ENCODE measurements around the gene EEF2KMT. TPM values are rescaled to one million over a fixed set of nuclear protein-coding genes. Genes with fewer than 3 reads are reported as not detected.

The EEF2KMT gene
- total RNA-seq, 1 donor from 2014 or later = 25.1 TPM

DNA sequence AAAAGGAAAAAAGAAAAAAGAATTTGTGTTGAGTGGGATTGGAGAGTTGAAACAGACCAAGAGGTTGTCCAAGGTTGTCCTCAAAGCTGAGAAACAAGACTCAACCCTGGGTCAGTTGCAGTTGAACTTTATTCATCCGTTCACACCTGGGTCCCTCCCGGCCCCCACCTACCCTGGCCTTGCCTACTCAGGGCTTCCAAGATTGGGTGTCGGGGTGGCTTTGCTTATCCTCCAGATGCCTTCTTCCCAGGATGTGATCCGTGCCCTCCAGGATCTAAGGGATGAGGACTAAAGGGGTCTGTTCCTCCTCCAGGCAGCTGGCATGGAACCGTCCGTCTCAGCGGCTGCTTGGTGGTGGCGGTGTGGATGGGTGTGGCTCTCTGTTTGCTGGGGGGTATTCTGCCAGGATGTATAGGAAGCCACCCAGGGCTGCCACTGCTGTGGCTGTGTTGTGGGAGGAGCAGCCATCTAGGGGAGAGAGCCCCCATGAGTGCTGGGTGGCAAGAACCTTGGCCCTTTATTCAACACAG is 53.5 kb downstream of the EEF2KMT start:
- no peak for DNase-seq (ENCODE audit: low read depth)

DNA sequence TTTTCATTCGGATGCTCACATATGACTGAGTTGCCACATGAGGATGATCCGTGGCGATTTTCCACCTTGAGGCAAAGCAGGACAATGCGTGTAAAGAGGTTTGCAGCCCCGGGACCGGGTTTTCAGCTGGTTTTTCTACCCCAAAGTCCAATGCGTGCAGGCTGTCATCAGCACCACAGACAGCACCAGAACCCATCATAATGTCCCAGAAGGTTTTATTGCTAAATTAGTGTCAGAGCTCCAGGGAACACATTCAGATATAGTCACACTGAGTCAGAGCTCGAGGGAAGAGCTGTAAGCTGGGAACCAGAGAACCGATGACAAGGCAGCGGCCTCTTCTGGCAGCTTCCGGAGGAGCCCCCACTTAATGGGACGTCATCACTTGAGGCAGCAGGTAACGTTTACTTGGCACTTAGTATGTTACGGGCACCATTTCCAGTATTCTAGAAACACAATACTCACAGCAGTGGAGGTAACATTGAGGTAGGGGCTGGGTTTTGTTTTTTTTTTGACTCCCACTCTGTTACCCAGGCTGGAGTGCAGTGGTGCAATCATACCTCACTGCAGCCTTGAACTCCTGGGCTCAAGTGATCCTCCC is 54.9 kb downstream of the EEF2KMT start:
- DNase-seq (ENCODE audit: low read depth) = peak; percentile 14

DNA sequence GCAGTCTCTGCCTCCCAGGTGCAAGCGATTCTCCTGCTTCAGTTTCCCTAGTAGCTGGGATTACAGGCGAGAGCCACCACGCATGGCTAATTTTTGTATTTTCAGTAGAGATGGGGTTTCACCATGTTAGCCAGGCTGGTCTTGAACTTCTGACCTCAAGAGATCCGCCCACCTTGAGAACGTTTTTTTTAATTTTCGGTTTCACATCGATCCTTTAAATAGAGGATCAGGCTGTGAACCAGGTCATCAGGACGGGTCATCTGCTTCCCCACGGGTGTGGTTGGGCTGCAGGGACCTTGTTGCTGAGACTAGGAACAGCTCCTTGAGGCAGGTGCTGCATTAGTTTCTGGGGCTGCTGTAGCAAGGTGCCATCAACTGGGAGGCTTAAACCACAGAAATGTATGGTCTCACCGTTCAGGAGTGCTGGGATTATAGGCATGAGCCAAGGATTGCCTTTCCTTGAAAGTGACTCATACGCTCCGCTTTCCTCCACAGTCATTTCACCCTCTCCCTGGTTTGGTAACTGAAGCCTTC is 55.9 kb downstream of the EEF2KMT start:
- DNase-seq (ENCODE audit: low read depth) = peak; percentile 47

DNA sequence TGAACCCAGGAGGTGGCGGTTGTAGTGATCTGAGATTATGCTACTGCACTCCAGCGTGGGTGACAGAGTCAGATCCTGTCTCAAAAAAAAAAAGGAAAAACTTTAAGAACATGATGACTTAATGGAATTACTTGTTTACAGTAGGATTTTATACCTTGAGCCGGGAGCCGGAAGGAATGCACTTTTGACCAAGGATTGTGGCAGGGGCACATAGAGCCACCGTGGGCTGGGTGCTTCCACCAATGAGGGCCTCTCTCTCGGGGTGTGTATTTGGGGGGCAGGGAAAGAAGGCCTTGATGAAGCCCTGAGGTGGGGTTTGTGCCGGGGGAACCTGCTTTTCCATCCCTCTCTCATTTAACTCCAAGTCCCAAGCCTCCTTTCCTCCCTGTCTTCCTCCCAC is 57.1 kb downstream of the EEF2KMT start:
- no peak for DNase-seq (ENCODE audit: low read depth)

DNA sequence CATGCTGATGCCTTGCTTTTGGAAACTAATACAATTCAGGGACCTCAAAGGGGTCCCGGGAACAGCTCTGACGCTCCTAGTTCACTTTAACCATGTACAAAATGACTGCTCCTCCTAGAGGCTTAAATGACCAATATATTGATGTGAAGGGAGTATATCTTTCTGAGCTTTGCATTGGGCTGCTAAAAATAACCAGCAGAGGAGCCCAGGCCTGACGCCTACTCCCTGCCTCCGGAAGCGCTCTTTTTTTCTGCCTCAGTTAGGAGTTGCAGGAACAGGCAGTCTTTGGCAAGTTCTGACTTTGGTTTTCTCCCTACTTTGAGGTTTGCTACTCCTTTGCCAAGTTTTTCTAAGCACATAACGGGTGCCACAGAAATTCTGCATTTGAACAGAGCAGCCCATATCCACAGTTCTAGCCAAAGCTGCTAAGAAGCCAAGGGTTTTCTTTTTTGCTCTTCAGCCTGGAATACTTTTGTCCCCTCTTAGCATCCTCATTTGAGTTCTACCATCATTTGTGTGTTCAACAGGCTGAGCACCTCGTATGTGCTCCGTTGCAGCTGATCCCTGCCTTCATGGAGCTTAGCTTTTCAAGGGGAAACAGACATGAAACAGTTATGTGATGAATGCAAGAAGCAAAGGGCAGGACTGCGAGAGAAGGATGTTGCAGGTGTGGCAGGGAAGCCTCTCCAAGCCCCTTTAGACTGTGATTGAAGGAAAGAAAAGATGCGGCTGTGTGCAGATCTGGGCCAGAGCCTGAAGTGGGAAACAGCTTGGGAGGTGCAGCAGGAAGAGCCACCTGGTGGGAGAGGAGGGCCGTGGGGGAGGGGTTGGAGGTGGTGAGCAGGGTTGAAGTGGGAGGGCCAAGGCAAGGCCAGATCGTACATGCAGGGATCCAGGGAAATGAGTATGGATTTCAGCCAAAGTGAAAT is 61.1 kb downstream of the EEF2KMT start:
- DNase-seq (ENCODE audit: low read depth) = no peak

DNA sequence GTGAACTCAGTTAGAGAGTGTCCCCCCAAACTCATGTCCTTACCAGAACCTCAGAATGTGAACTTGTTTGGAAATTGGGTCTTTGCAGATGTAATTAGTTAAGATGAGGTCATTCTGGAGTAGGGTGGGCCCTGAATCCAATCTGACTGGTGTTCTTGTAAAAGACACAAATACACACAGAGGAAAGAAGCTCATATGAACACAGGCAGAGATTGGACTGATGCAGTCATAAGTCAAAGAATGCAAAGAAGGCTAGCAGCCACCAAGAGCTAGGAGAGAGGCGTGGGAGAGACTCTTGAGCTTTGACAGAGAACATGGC is 61.7 kb downstream of the EEF2KMT start:
- DNase-seq (ENCODE audit: low read depth) = no peak

Other genes with a start within 250 kb of the EEF2KMT start
- gene PPL, start 160.6 kb downstream of the EEF2KMT start, total RNA-seq = 5.9 and 25.4 TPM in 2 replicates
- gene SEC14L5, start 139.5 kb downstream of the EEF2KMT start, total RNA-seq = 0.16 and 0.68 TPM in 2 replicates
- 14.4 and 38.8 TPM in 2 replicates for gene NAGPA, start 63.9 kb downstream of the EEF2KMT start, total RNA-seq
- 0.43 and 0.94 TPM in 2 replicates for gene C16orf89, start 31.8 kb downstream of the EEF2KMT start, total RNA-seq
- gene ALG1, start 26.0 kb downstream of the EEF2KMT start, total RNA-seq = 16.9 and 20.6 TPM in 2 replicates

Measured in myocyte (in vitro differentiated cells).